Peyer's patch (tissue), 4 donors: Measurements from ENCODE around the gene IGFBP4.

ENCODE experiments used
- CTCF ChIP-seq, 6 experiments: fragments of 450-650 bp in 4 of 6; fragments of 200-600 bp in 2 of 6; sonication (generic) in 1 of 6; IDR thresholded peaks; one replicate each; pipeline ENCODE4 v1.5.1; 2017 to 2019; ENCODE audit warnings: antibody characterized with exemption in 6 of 6, mild to moderate bottlenecking in 3 of 6, moderate library complexity in 1 of 6
- POLR2A ChIP-seq, 2 donors: fragments of 450-650 bp; IDR thresholded peaks; one replicate each; pipeline ENCODE4 v1.5.1; 2017; ENCODE audit warnings: antibody characterized with exemption in 2 of 2, mild to moderate bottlenecking in 2 of 2, moderate library complexity in 2 of 2

- TF ChIP-seq CTCF (IDR thresholded peaks at IDR 0.05) (peak in 3 of 6 experiments; percentile 6 to 17 (median 9)), POLR2A (IDR thresholded peaks at IDR 0.05) (no peak)
Observed at GRCh38 chr17:40499551-40500189, 56.4 kb downstream of the IGFBP4 start.
